Esophagus muscularis mucosa (tissue), 3 donors: ENCODE data around the gene SASS6.

Experiments
- CTCF ChIP-seq, 3 experiments: fragments of 200-600 bp in 2 of 3; fragments of 450-650 bp in 1 of 3; sonication (generic) in 2 of 3; IDR thresholded peaks; one replicate each; pipeline ENCODE4 v1.5.1; 2017 to 2019; ENCODE audit warnings: antibody characterized with exemption in 3 of 3, mild to moderate bottlenecking in 2 of 3, moderate library complexity in 1 of 3
- POLR2A ChIP-seq: fragments of 450-650 bp; IDR thresholded peaks from one replicate; pipeline ENCODE4 v1.6.1; 2017; ENCODE audit warnings: antibody characterized with exemption, moderate library complexity, mild to moderate bottlenecking, low read depth
- POLR2AphosphoS5 ChIP-seq, 2 donors: sonication (generic); formaldehyde crosslinking; IDR thresholded peaks; one replicate each; pipeline ENCODE4 v1.6.1; 2017; ENCODE audit warnings: antibody characterized with exemption in 2 of 2

GRCh38 chr1:100050139-100050538 lies 82.6 kb downstream of the SASS6 start:
- TF ChIP-seq CTCF (IDR thresholded peaks at IDR 0.05): no peak
- no peak for TF ChIP-seq POLR2AphosphoS5 (IDR thresholded peaks at IDR 0.05)
- no peak for TF ChIP-seq POLR2A
